SK-MEL-5 (cell line): ENCODE results near the gene WDR27. TPM values are rescaled to one million over a fixed set of nuclear protein-coding genes. Genes with fewer than 3 reads are reported as not detected.

Source experiments
- DNase-seq: peaks from one replicate; pipeline ENCODE4 v3.0.0-alpha.2; 2016; ENCODE audit warnings: low read depth, low spot score
- in situ Hi-C: cut with HindIII; loops from 2 replicates; pipeline ENCODE4 v1.10.0; 2016; ENCODE audit warnings: low sequenced_read_pairs, high pct_unique_total_duplicates, low pct_unique_long_range_greater_than_20kb
- total RNA-seq: library from RNA; depleted of rRNA; stranded (reverse); fragments of >200 nt; shearing (Covaris generic); gene quantifications from 2 replicates; pipeline ENCODE4 v1.2.3, GENCODE V29; 2014

Gene WDR27
- total RNA-seq, 1 experiment from 2014 or later, result 10.2 TPM

- in situ Hi-C loops, result no loop called here
Measured at GRCh38 chr6:169671563-169671962, 30.3 kb downstream of the WDR27 start.

GRCh38 chr6:169669889-169670288 is 31.9 kb downstream of the WDR27 start:
- peak; percentile 5 for DNase-seq
- in situ Hi-C loops, result no loop called here

More at GRCh38 chr6:169671563-169671962, 30.3 kb downstream of the WDR27 start:
- no peak for DNase-seq

- in situ Hi-C loops, result no loop called here
- DNase-seq, result no peak
Measured at GRCh38 chr6:169669147-169669546, 32.7 kb downstream of the WDR27 start.

GRCh38 chr6:169668203-169668847 is 33.5 kb downstream of the WDR27 start:
- in situ Hi-C loops, result no loop called here
- no peak for DNase-seq

GRCh38 chr6:169667716-169668115 is 34.1 kb downstream of the WDR27 start:
- in situ Hi-C loops, result no loop called here
- DNase-seq, result no peak

- in situ Hi-C loops, result no loop called here
- no peak for DNase-seq
Measured at GRCh38 chr6:169666441-169666840, 35.4 kb downstream of the WDR27 start.

GRCh38 chr6:169665289-169665688 is 36.5 kb downstream of the WDR27 start:
- DNase-seq, result no peak
- in situ Hi-C loops, result no loop called here

GRCh38 chr6:169664227-169664626 is 37.6 kb downstream of the WDR27 start:
- in situ Hi-C loops, result no loop called here
- no peak for DNase-seq

- no peak for DNase-seq
- in situ Hi-C loops, result no loop called here
Measured at GRCh38 chr6:169663468-169663867, 38.4 kb downstream of the WDR27 start.

- no peak for DNase-seq
- in situ Hi-C loops, result no loop called here
Measured at GRCh38 chr6:169661391-169661756, 40.5 kb downstream of the WDR27 start.

GRCh38 chr6:169660751-169661390 is 41.0 kb downstream of the WDR27 start:
- no peak for DNase-seq
- in situ Hi-C loops, result no loop called here

GRCh38 chr6:169659820-169660610 is 41.8 kb downstream of the WDR27 start:
- no peak for DNase-seq
- in situ Hi-C loops, result no loop called here

- in situ Hi-C loops, result no loop called here
- DNase-seq, result no peak
Measured at GRCh38 chr6:169657284-169657610, 44.6 kb downstream of the WDR27 start.

GRCh38 chr6:169656546-169657283 is 45.1 kb downstream of the WDR27 start:
- in situ Hi-C loops, result no loop called here

GRCh38 chr6:169654598-169655391 is 47.0 kb downstream of the WDR27 start:
- in situ Hi-C loops, result no loop called here
- peak; percentile 54 for DNase-seq

More at GRCh38 chr6:169656546-169657283, 45.1 kb downstream of the WDR27 start:
- DNase-seq, result no peak

GRCh38 chr6:169653691-169654090 is 48.1 kb downstream of the WDR27 start:
- in situ Hi-C loops, result no loop called here
- DNase-seq, result no peak

GRCh38 chr6:169652896-169653295 is 48.9 kb downstream of the WDR27 start:
- in situ Hi-C loops, result no loop called here

More at GRCh38 chr6:169652896-169653295, 48.9 kb downstream of the WDR27 start:
- DNase-seq, result no peak
